Mesendoderm (in vitro differentiated cells): ENCODE data around the gene HOXD4.
A peak's percentile ranks its signal among the peaks of the same experiment; 100 is the strongest.

ENCODE experiments used
- DNase-seq: peaks from one replicate; pipeline ENCODE4 v3.0.0; 2013
- H2AK5ac ChIP-seq: 2 replicates; pipeline ENCODE4 v1.6.1; 2013; ENCODE audit warnings: low read length, inconsistent platforms
- H2BK120ac ChIP-seq: 2 replicates; pipeline ENCODE4 v1.6.1; 2013; ENCODE audit warnings: low read depth, mild to moderate bottlenecking, low read length, moderate library complexity, mixed read lengths
- H2BK15ac ChIP-seq: replicated peaks from 2 replicates; pipeline ENCODE4 v1.6.1; 2013; ENCODE audit warnings: low read depth, mild to moderate bottlenecking, moderate library complexity
- H2BK5ac ChIP-seq: 2 replicates; pipeline ENCODE4 v1.6.1; 2013; ENCODE audit warnings: low read length, inconsistent platforms
- H3K18ac ChIP-seq: 2 replicates; pipeline ENCODE4 v1.6.1; 2013; ENCODE audit warnings: mild to moderate bottlenecking, low read length, mixed read lengths
- H3K23ac ChIP-seq: one replicate; pipeline ENCODE4 v1.6.1; 2013; ENCODE audit warnings: low read length
- H3K27ac ChIP-seq: 2 replicates; pipeline ENCODE4 v1.5.1; 2013; ENCODE audit warnings: low read depth, mild to moderate bottlenecking, inconsistent platforms, low read length, moderate library complexity
- H3K27me3 ChIP-seq: 2 replicates; pipeline ENCODE4 v1.6.1; 2013; ENCODE audit warnings: low read length, control low read depth, mild to moderate bottlenecking, inconsistent platforms; ENCODE audit not compliant: insufficient read depth, poor library complexity
- H3K36me3 ChIP-seq: 2 replicates; pipeline ENCODE4 v1.6.1; 2013; ENCODE audit warnings: low read length, inconsistent platforms; ENCODE audit not compliant: control insufficient read depth, insufficient read depth
- H3K4ac ChIP-seq: one replicate; pipeline ENCODE4 v1.6.1; 2013; ENCODE audit warnings: low read depth, mild to moderate bottlenecking, low read length, moderate library complexity
- H3K4me1 ChIP-seq: 2 replicates; pipeline ENCODE4 v1.6.1; 2013; ENCODE audit warnings: low read depth, low read length, inconsistent platforms; ENCODE audit not compliant: control insufficient read depth
- H3K4me2 ChIP-seq: 2 replicates; pipeline ENCODE4 v1.6.1; 2013; ENCODE audit warnings: low read length
- H3K4me3 ChIP-seq: 2 replicates; pipeline ENCODE4 v1.5.1; 2013; ENCODE audit warnings: mild to moderate bottlenecking, low read length
- H3K56ac ChIP-seq: one replicate; pipeline ENCODE4 v1.6.1; 2013; ENCODE audit warnings: low read length
- H3K79me1 ChIP-seq: 2 replicates; pipeline ENCODE4 v1.6.1; 2013; ENCODE audit warnings: low read length, inconsistent platforms
- H3K79me2 ChIP-seq: 2 replicates; pipeline ENCODE4 v1.6.1; 2013; ENCODE audit warnings: mild to moderate bottlenecking, low read length; ENCODE audit not compliant: control insufficient read depth, insufficient read depth
- H3K9ac ChIP-seq: 2 replicates; pipeline ENCODE4 v1.6.1; 2013; ENCODE audit warnings: low read length, inconsistent platforms
- H4K5ac ChIP-seq: one replicate; pipeline ENCODE4 v1.6.1; 2013; ENCODE audit warnings: low read length
- H4K8ac ChIP-seq: one replicate; pipeline ENCODE4 v1.6.1; 2013; ENCODE audit warnings: low read depth, mild to moderate bottlenecking, control low read depth, low read length, moderate library complexity
- WGBS: extraction: QIAGEN DNeasy Blood & Tissue Kit; methylation state at CpG from one replicate; pipeline ENCODE4 v1.1.7; 2013; ENCODE audit warnings: low lambda C conversion rate, missing lambda C conversion rate; ENCODE audit not compliant: insufficient coverage; ENCODE audit errors: extremely low coverage; 5-methylcytosine and 5-hydroxymethylcytosine counted together

The HOXD4 gene

GRCh38 chr2:176109192-176109901, 42.0 kb upstream of the HOXD4 start:
- H3K36me3 ChIP-seq, result no peaks in the 10 kb centered on the region
- H3K4me1 ChIP-seq, result no peaks in the 10 kb centered on the region
- no peaks in the 10 kb centered on the region for H3K79me2 ChIP-seq
- no peak overlapping the region for H4K8ac ChIP-seq
- WGBS, result no CpG with 5 or more reads among the region's 26 CpGs
- H3K56ac ChIP-seq, result no peak overlapping the region
- no peaks in the 10 kb centered on the region for H3K79me1 ChIP-seq
- no peak overlapping the region for H3K4me2 ChIP-seq
- H3K4ac ChIP-seq, result no peak overlapping the region
- peaks cover 85% of the 10 kb centered on the region for H3K27me3 ChIP-seq
- no peak overlapping the region for H2BK120ac ChIP-seq
- no peak overlapping the region for H3K23ac ChIP-seq
- H2BK15ac ChIP-seq, result no peak overlapping the region
- H3K18ac ChIP-seq, result no peak overlapping the region
- H3K9ac ChIP-seq, result no peak overlapping the region
- no peak overlapping the region for H4K5ac ChIP-seq
- H2BK5ac ChIP-seq, result no peak overlapping the region
- no peak for DNase-seq
- H2AK5ac ChIP-seq, result no peak overlapping the region
- H3K27ac ChIP-seq, result no peak overlapping the region
- H3K4me3 ChIP-seq, result no peak overlapping the region

- Histone ChIP-seq H4K5ac (no peak overlapping the region), H2AK5ac (no peak overlapping the region), H2BK15ac (no peak overlapping the region), H3K4me2 (no peak overlapping the region), H3K4me3 (no peak overlapping the region), H3K36me3 (no peaks in the 10 kb centered on the region), H2BK5ac (no peak overlapping the region), H3K23ac (no peak overlapping the region), H3K27ac (no peak overlapping the region), H3K4ac (no peak overlapping the region), H4K8ac (no peak overlapping the region), H3K9ac (no peak overlapping the region), H3K4me1 (no peaks in the 10 kb centered on the region), H3K79me2 (no peaks in the 10 kb centered on the region), H3K79me1 (no peaks in the 10 kb centered on the region), H3K56ac (no peak overlapping the region), H2BK120ac (no peak overlapping the region), H3K18ac (no peak overlapping the region), H3K27me3 (peaks cover 86% of the 10 kb centered on the region)
- WGBS, result no CpG with 5 or more reads among the region's 4 CpGs
- no peak for DNase-seq
Measured at GRCh38 chr2:176109946-176110345, 41.4 kb upstream of the HOXD4 start.

- Histone ChIP-seq H3K9ac (no peak overlapping the region), H3K4ac (no peak overlapping the region), H3K36me3 (no peaks in the 10 kb centered on the region), H3K79me1 (no peaks in the 10 kb centered on the region), H2BK5ac (no peak overlapping the region), H4K8ac (no peak overlapping the region), H3K27me3 (peaks cover 85% of the 10 kb centered on the region), H3K4me2 (no peak overlapping the region), H2BK15ac (no peak overlapping the region), H4K5ac (no peak overlapping the region), H3K79me2 (no peaks in the 10 kb centered on the region), H3K23ac (no peak overlapping the region), H2BK120ac (no peak overlapping the region), H3K18ac (no peak overlapping the region), H3K27ac (no peak overlapping the region), H3K56ac (no peak overlapping the region), H2AK5ac (no peak overlapping the region), H3K4me1 (no peaks in the 10 kb centered on the region), H3K4me3 (no peak overlapping the region)
- no CpG with 5 or more reads among the region's 7 CpGs for WGBS
- DNase-seq, result no peak
Measured at GRCh38 chr2:176110415-176111308, 40.7 kb upstream of the HOXD4 start.

GRCh38 chr2:176111309-176111663, 40.1 kb upstream of the HOXD4 start:
- Histone ChIP-seq H3K23ac (no peak overlapping the region), H4K8ac (no peak overlapping the region), H3K56ac (no peak overlapping the region), H3K18ac (no peak overlapping the region), H3K79me2 (no peaks in the 10 kb centered on the region), H3K27ac (no peak overlapping the region), H3K4me3 (no peak overlapping the region), H3K4ac (no peak overlapping the region), H2BK5ac (no peak overlapping the region), H3K27me3 (peaks cover 85% of the 10 kb centered on the region), H2AK5ac (no peak overlapping the region), H3K4me2 (no peak overlapping the region), H2BK15ac (no peak overlapping the region), H3K9ac (no peak overlapping the region), H3K79me1 (no peaks in the 10 kb centered on the region), H2BK120ac (no peak overlapping the region), H3K4me1 (no peaks in the 10 kb centered on the region), H3K36me3 (no peaks in the 10 kb centered on the region), H4K5ac (no peak overlapping the region)
- DNase-seq, result peak; percentile 86
- WGBS, result no CpG with 5 or more reads among the region's 16 CpGs

GRCh38 chr2:176111846-176112374, 39.4 kb upstream of the HOXD4 start:
- no peak overlapping the region for H2AK5ac ChIP-seq
- no peak overlapping the region for H2BK15ac ChIP-seq
- no CpG with 5 or more reads among the region's 29 CpGs for WGBS
- peaks cover 87% of the 10 kb centered on the region for H3K27me3 ChIP-seq
- no peaks in the 10 kb centered on the region for H3K79me2 ChIP-seq
- H3K4me2 ChIP-seq, result no peak overlapping the region
- no peak overlapping the region for H3K23ac ChIP-seq
- no peak overlapping the region for H2BK5ac ChIP-seq
- no peaks in the 10 kb centered on the region for H3K36me3 ChIP-seq
- H3K79me1 ChIP-seq, result no peaks in the 10 kb centered on the region
- H3K9ac ChIP-seq, result no peak overlapping the region
- no peak overlapping the region for H3K56ac ChIP-seq
- H3K18ac ChIP-seq, result no peak overlapping the region
- no peak overlapping the region for H3K27ac ChIP-seq
- no peak overlapping the region for H3K4ac ChIP-seq
- no peaks in the 10 kb centered on the region for H3K4me1 ChIP-seq
- no peak overlapping the region for H3K4me3 ChIP-seq
- DNase-seq, result no peak
- no peak overlapping the region for H4K8ac ChIP-seq
- no peak overlapping the region for H2BK120ac ChIP-seq
- H4K5ac ChIP-seq, result no peak overlapping the region
